Peyer's patch (tissue), 4 donors: ENCODE results near the gene TMEM163. TPM values are rescaled to one million over a fixed set of nuclear protein-coding genes. Genes with fewer than 3 reads are reported as not detected.
A peak's percentile ranks its signal among the peaks of the same experiment; 100 is the strongest.

Experiments
- DNase-seq, 3 donors: peaks; one replicate each; pipeline ENCODE4 v3.0.0-alpha.2; 2017 to 2019
- H3K27ac ChIP-seq, 4 donors: fragments of 200-600 bp; sonication (generic); one replicate each; pipeline ENCODE4 v1.5.1; 2016 to 2019
- H3K27me3 ChIP-seq, 2 donors: fragments of 200-600 bp; sonication (generic); one replicate each; pipeline ENCODE4 v1.5.1; 2019
- H3K36me3 ChIP-seq, 3 donors: fragments of 200-600 bp; sonication (generic); one replicate each; pipeline ENCODE4 v1.5.1; 2016 to 2019
- H3K4me1 ChIP-seq, 4 donors: fragments of 200-600 bp; sonication (generic); one replicate each; pipeline ENCODE4 v1.5.1; 2016 to 2019
- H3K4me3 ChIP-seq, 4 donors: fragments of 200-600 bp; sonication (generic); 1 replicate in 3 of 4; 2 replicates in 1 of 4; pipeline ENCODE4 v1.5.1; 2016 to 2019; ENCODE audit warnings: mild to moderate bottlenecking in 1 of 4
- H3K9me3 ChIP-seq, 4 donors: fragments of 200-600 bp; sonication (generic); one replicate each; pipeline ENCODE4 v1.5.1; 2016 to 2019; ENCODE audit warnings: mild to moderate bottlenecking in 1 of 4
- CTCF ChIP-seq, 6 experiments: fragments of 450-650 bp in 4 of 6; fragments of 200-600 bp in 2 of 6; sonication (generic) in 1 of 6; IDR thresholded peaks; one replicate each; pipeline ENCODE4 v1.5.1; 2017 to 2019; ENCODE audit warnings: antibody characterized with exemption in 6 of 6, mild to moderate bottlenecking in 3 of 6, moderate library complexity in 1 of 6
- POLR2A ChIP-seq, 2 donors: fragments of 450-650 bp; IDR thresholded peaks; one replicate each; pipeline ENCODE4 v1.5.1; 2017; ENCODE audit warnings: antibody characterized with exemption in 2 of 2, mild to moderate bottlenecking in 2 of 2, moderate library complexity in 2 of 2
- total RNA-seq, 4 donors: library from RNA; depleted of rRNA; stranded (reverse); fragments of >200 nt; gene quantifications; one replicate each; pipeline ENCODE4 v1.1.0, GENCODE V29; 2016

The TMEM163 gene
- total RNA-seq, 4 donors from 2014 or later = 1.7 TPM; not detected in 3

GRCh38 chr2:134451347-134451630, 267.5 kb downstream of the TMEM163 start:
- H3K36me3 ChIP-seq = peaks cover 0 to 43% (median 0%) of the 10 kb centered on the region in 3 donors
- no peak overlapping the region for H3K4me3 ChIP-seq
- DNase-seq = no peak
- H3K9me3 ChIP-seq = no peaks in the 10 kb centered on the region
- TF ChIP-seq CTCF (IDR thresholded peaks at IDR 0.05) (no peak), POLR2A (IDR thresholded peaks at IDR 0.05) (no peak)
- no peak overlapping the region for H3K27ac ChIP-seq
- no peaks in the 10 kb centered on the region for H3K4me1 ChIP-seq
- no peaks in the 10 kb centered on the region for H3K27me3 ChIP-seq

GRCh38 chr2:134449751-134450513, 268.9 kb downstream of the TMEM163 start:
- H3K4me1 ChIP-seq = no peaks in the 10 kb centered on the region
- H3K27me3 ChIP-seq = no peaks in the 10 kb centered on the region
- H3K27ac ChIP-seq = no peak overlapping the region
- H3K9me3 ChIP-seq = no peaks in the 10 kb centered on the region
- TF ChIP-seq POLR2A (IDR thresholded peaks at IDR 0.05) (no peak), CTCF (IDR thresholded peaks at IDR 0.05) (no peak)
- H3K36me3 ChIP-seq = peaks cover 0 to 38% (median 0%) of the 10 kb centered on the region in 3 donors
- H3K4me3 ChIP-seq = no peak overlapping the region
- no peak for DNase-seq

GRCh38 chr2:134449157-134449556, 269.6 kb downstream of the TMEM163 start:
- no peak for DNase-seq
- Histone ChIP-seq H3K4me1 (no peaks in the 10 kb centered on the region), H3K27ac (no peak overlapping the region), H3K27me3 (no peaks in the 10 kb centered on the region), H3K4me3 (no peak overlapping the region), H3K9me3 (no peaks in the 10 kb centered on the region), H3K36me3 (peaks cover 0 to 45% (median 0%) of the 10 kb centered on the region in 3 donors)
- TF ChIP-seq CTCF (IDR thresholded peaks at IDR 0.05) (no peak), POLR2A (IDR thresholded peaks at IDR 0.05) (no peak)

GRCh38 chr2:134448650-134449049, 270.1 kb downstream of the TMEM163 start:
- Histone ChIP-seq H3K4me3 (no peak overlapping the region), H3K9me3 (no peaks in the 10 kb centered on the region), H3K27ac (no peak overlapping the region), H3K27me3 (no peaks in the 10 kb centered on the region), H3K36me3 (peaks cover 0 to 50% (median 0%) of the 10 kb centered on the region in 3 donors), H3K4me1 (no peaks in the 10 kb centered on the region)
- DNase-seq = peak in 1 of 3 donors; percentile 22
- no peak for TF ChIP-seq POLR2A (IDR thresholded peaks at IDR 0.05)
- no peak for TF ChIP-seq CTCF (IDR thresholded peaks at IDR 0.05)

- Histone ChIP-seq H3K4me1 (no peaks in the 10 kb centered on the region), H3K9me3 (no peaks in the 10 kb centered on the region), H3K27ac (no peak overlapping the region), H3K36me3 (peaks cover 0 to 52% (median 0%) of the 10 kb centered on the region in 3 donors), H3K27me3 (no peaks in the 10 kb centered on the region), H3K4me3 (no peak overlapping the region)
- TF ChIP-seq POLR2A (IDR thresholded peaks at IDR 0.05) (no peak), CTCF (IDR thresholded peaks at IDR 0.05) (no peak)
- DNase-seq = peak in 1 of 3 donors; percentile 15
These were observed 271.1 kb downstream of the TMEM163 start for GRCh38 chr2:134447669-134448068.
